Upper lobe of right lung (tissue), 1 donor: Measurements from ENCODE around the gene PPAT. TPM values are rescaled to one million over a fixed set of nuclear protein-coding genes. Genes with fewer than 3 reads are reported as not detected.
"Not testable (repeated sequence)": the region's sequence is repeated elsewhere in the genome, so short reads cannot be mapped to it uniquely, and the experiment has no call there.

Experiments
- ATAC-seq: fragments of 200-7000 bp; cut with Tn5 transposase; one replicate; pipeline ENCODE4 v1.9.1; 2020; ENCODE audit warnings: mild to moderate bottlenecking, moderate library complexity
- DNase-seq: peaks from one replicate; pipeline ENCODE4 v3.0.0-alpha.2; 2020
- H3K27ac ChIP-seq: fragments of 200-600 bp; one replicate; pipeline ENCODE4 v1.8.0; 2022
- H3K27me3 ChIP-seq: fragments of 200-600 bp; one replicate; pipeline ENCODE4 v1.8.0; 2022; ENCODE audit warnings: mild to moderate bottlenecking
- H3K36me3 ChIP-seq: fragments of 200-600 bp; one replicate; pipeline ENCODE4 v1.8.0; 2022
- H3K4me1 ChIP-seq: fragments of 200-600 bp; one replicate; pipeline ENCODE4 v1.8.0; 2022
- H3K4me3 ChIP-seq: fragments of 200-600 bp; one replicate; pipeline ENCODE4 v1.8.0; 2022; ENCODE audit warnings: mild to moderate bottlenecking
- H3K9me3 ChIP-seq: fragments of 200-600 bp; one replicate; pipeline ENCODE4 v1.8.0; 2022
- CTCF ChIP-seq: fragments of 200-600 bp; IDR thresholded peaks from one replicate; pipeline ENCODE4 v1.8.0; 2022; ENCODE audit warnings: antibody characterized with exemption
- intact Hi-C: fragments of 100-400 bp; cut with DNase I; formaldehyde crosslinking; loops from one replicate; pipeline ENCODE4 v1.11.0; 2022
- total RNA-seq: library from RNA; stranded (reverse); fragmentation: NEBNext Ultra II Directional; extraction: Animal tissue kit (Norgen Biotek cat#: 25700); gene quantifications from one replicate; pipeline ENCODE4 v1.2.1, GENCODE V29; 2021
- donor health status: DM: no; HTN: yes; CAD: no; lungs with severe emphysema.

The PPAT gene
- total RNA-seq, 1 donor from 2014 or later: 5.8 TPM

- peaks cover 28% of the 10 kb centered on the region for H3K36me3 ChIP-seq
- peak overlapping the region; percentile 97 for H3K4me3 ChIP-seq
- no peaks in the 10 kb centered on the region for H3K9me3 ChIP-seq
- ATAC-seq: peak; percentile 69
- no peak for DNase-seq
- peak overlapping the region; percentile 92 for H3K27ac ChIP-seq
- peaks cover 22% of the 10 kb centered on the region for H3K4me1 ChIP-seq
- intact Hi-C loops: no loop called here
- TF ChIP-seq CTCF: no peak
- no peaks in the 10 kb centered on the region for H3K27me3 ChIP-seq
These were observed 32.6 kb upstream of the PPAT start for GRCh38 chr4:56468097-56468422.

- Histone ChIP-seq H3K27ac (peak within 1 kb of the TSS; percentile 92), H3K4me3 (peak within 1 kb of the TSS; percentile 97), H3K36me3 (peaks cover 24% of the 10 kb centered on the region), H3K27me3 (no peaks in the 10 kb centered on the region), H3K4me1 (peaks cover 22% of the 10 kb centered on the region), H3K9me3 (no peaks in the 10 kb centered on the region)
- intact Hi-C loops: no loop called here
- no peak for TF ChIP-seq CTCF
- DNase-seq (peak; percentile 95), ATAC-seq (peak; percentile 99)
These were observed 32.1 kb upstream of the PPAT start, which contains the start of gene SRP72 for GRCh38 chr4:56467284-56468096. Gene SRP72, plus strand, starts transcription at chr4:56467617. Its CDS starts 19 bp downstream, at chr4:56467636.

DNA sequence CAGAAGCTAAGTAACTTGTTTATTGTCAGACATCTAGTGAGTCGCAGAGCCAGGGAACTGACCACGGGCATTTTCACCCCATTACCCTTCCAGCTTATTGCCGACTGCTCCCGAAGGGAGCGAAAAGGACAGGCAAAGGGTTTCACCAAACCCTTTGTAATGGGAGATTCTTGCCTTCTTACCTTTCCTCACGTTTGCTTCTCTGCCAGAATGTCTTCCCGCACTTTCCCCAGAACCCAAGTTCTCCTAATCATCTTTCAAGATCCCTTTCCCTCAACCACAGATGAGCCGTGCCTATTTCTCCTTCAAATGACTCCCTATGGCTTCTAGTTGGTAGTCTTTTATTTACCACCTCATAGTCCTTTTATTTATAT is 31.5 kb upstream of the PPAT start:
- Histone ChIP-seq H3K4me3 (peak overlapping the region; percentile 97), H3K27me3 (no peaks in the 10 kb centered on the region), H3K9me3 (no peaks in the 10 kb centered on the region), H3K27ac (peak overlapping the region; percentile 92), H3K36me3 (peaks cover 24% of the 10 kb centered on the region), H3K4me1 (peaks cover 22% of the 10 kb centered on the region)
- no peak for TF ChIP-seq CTCF
- ATAC-seq: no peak
- DNase-seq: no peak
- intact Hi-C loops: no loop called here

DNA sequence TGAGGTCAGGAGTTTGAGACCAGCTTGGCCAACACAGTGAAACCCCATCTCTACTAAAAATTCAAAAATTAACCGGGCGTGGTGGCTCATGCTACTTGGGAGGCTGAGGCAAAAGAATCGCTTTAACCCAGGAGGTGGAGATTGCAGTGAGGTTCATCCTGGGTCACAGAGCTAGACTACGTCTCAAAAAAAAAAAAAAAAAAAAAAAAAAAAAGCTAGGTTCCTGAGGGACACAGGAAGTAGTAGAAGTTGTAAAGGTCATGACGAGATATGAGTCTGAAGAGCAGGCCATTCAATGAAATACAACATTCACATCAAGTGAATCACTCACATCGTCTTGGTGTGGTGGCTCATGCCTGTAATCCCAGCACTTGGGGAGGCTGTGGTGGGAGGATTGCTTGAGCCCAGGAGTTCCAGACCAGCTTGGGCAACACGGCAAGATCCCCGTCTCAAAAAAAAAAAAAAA is 30.9 kb upstream of the PPAT start:
- peak overlapping the region; percentile 97 for H3K4me3 ChIP-seq
- H3K27ac ChIP-seq: peak overlapping the region; percentile 92
- intact Hi-C loops, H3K27me3 ChIP-seq, DNase-seq, H3K9me3 ChIP-seq: not testable (repeated sequence)
- peaks cover 22% of the 10 kb centered on the region for H3K4me1 ChIP-seq
- H3K36me3 ChIP-seq: peaks cover 20% of the 10 kb centered on the region
- peak; percentile 3 for ATAC-seq

DNA sequence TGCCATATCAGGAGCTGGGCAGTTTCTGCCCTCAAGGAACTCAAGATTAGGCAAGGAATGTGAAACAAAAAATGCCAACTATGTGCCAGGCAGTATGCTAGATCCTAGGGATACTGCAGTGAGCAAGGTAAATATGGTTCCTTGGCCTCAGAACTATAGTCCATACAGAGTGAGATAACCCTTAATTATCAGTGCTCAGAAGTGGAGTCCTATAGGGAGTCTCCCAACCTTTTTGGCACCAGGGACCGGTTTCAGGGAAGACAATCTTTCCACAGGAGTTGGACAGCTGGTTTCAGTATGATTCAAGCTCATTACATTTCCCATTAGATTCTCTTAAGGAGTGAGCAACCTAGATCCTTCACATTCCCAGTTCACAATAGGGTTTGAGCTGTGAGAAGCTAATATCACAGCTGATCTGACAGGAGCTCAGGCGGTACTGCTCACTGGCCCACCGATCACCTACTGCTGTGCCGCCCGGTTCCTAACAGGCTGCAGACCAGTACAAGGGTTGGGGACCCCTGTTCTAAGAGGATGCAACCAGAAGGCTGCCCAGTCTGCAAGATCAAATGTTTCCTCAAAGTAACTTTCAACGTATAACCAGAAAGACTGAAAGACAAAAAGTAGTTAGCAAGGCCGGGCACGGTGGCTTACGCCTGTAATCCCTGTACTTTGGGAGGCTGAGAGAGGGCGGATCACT is 30.3 kb upstream of the PPAT start:
- no peaks in the 10 kb centered on the region for H3K9me3 ChIP-seq
- no peak for TF ChIP-seq CTCF
- H3K27ac ChIP-seq: no peak overlapping the region
- H3K4me3 ChIP-seq: peak overlapping the region; percentile 97
- peaks cover 19% of the 10 kb centered on the region for H3K36me3 ChIP-seq
- H3K4me1 ChIP-seq: peaks cover 22% of the 10 kb centered on the region
- DNase-seq: no peak
- ATAC-seq: no peak
- H3K27me3 ChIP-seq: no peaks in the 10 kb centered on the region
- intact Hi-C loops: no loop called here

DNA sequence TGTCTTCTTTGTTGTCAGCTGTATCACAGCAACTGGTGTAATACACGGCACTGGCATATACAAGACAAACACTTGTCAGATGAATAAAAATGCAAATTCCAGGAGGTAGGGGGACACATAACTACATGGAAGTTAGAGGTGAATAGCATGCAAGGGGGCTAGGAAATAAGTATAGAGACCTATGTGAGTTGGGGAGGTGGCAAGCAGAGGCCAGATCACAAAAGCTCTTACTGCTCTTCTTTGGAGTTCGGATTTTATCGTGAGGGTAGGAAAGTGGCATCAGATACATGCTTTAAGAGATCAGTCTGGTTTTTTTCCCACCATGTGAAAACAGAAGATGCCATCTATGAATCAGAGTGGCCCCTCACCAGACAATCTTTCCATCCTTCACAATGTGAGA is 29.2 kb upstream of the PPAT start:
- no peaks in the 10 kb centered on the region for H3K9me3 ChIP-seq
- peaks cover 25% of the 10 kb centered on the region for H3K36me3 ChIP-seq
- intact Hi-C loops: no loop called here
- TF ChIP-seq CTCF: no peak
- ATAC-seq (no peak), DNase-seq (no peak)
- no peaks in the 10 kb centered on the region for H3K27me3 ChIP-seq
- H3K4me1 ChIP-seq: peaks cover 22% of the 10 kb centered on the region
- no peak overlapping the region for H3K27ac ChIP-seq
- no peak overlapping the region for H3K4me3 ChIP-seq
